Astrocyte of the spinal cord (primary cell): ENCODE data around the gene XPO6.

ENCODE experiments used
- DNase-seq: peaks from one replicate; pipeline ENCODE4 v3.0.0; 2011; ENCODE audit warnings: low read depth, low spot score
- H3K4me3 ChIP-seq: 2 replicates; pipeline ENCODE4 v1.5.1; 2011; ENCODE audit warnings: low read depth, mild to moderate bottlenecking, low read length, moderate library complexity
- in situ Hi-C: cut with HindIII; loops from 2 replicates; pipeline ENCODE4 v1.10.0; 2017; ENCODE audit warnings: low sequenced_read_pairs
- TF ChIP-seq, protein P1 (sequence below): IDR thresholded peaks from 2 replicates; pipeline ENCODE4 v1.5.1; 2012; ENCODE audit warnings: low read depth, mild to moderate bottlenecking, low read length, inconsistent platforms

Gene XPO6

GRCh38 chr16:28187595-28188004 lies 24.2 kb downstream of the XPO6 start:
- TF ChIP-seq, protein P1, sequence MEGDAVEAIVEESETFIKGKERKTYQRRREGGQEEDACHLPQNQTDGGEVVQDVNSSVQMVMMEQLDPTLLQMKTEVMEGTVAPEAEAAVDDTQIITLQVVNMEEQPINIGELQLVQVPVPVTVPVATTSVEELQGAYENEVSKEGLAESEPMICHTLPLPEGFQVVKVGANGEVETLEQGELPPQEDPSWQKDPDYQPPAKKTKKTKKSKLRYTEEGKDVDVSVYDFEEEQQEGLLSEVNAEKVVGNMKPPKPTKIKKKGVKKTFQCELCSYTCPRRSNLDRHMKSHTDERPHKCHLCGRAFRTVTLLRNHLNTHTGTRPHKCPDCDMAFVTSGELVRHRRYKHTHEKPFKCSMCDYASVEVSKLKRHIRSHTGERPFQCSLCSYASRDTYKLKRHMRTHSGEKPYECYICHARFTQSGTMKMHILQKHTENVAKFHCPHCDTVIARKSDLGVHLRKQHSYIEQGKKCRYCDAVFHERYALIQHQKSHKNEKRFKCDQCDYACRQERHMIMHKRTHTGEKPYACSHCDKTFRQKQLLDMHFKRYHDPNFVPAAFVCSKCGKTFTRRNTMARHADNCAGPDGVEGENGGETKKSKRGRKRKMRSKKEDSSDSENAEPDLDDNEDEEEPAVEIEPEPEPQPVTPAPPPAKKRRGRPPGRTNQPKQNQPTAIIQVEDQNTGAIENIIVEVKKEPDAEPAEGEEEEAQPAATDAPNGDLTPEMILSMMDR, result no peak
- DNase-seq, result no peak
- in situ Hi-C loops, result no loop called here
- H3K4me3 ChIP-seq, result no peak overlapping the region

DNA sequence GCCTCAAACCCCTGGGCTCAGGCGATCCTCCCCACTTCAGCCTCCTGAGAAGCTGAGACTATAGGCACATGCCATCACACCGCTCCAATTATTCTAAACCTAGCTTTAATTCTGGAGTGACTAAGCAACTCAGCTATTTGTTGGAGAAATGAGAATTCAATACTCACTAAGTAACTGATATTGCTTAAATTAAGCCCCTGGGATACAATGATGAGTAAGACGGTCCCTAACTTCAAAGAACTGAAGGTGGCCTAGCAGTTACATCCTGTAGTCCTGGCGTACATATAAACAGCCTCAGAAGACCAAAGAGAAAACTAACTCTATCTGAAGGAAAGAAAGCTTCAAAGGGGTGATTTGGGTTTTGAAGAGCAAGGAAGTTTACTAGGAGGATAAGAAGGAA lies 25.0 kb downstream of the XPO6 start:
- no peak overlapping the region for H3K4me3 ChIP-seq
- DNase-seq, result peak; percentile 29
- in situ Hi-C loops, result no loop called here
- TF ChIP-seq, protein P1, result no peak

DNA sequence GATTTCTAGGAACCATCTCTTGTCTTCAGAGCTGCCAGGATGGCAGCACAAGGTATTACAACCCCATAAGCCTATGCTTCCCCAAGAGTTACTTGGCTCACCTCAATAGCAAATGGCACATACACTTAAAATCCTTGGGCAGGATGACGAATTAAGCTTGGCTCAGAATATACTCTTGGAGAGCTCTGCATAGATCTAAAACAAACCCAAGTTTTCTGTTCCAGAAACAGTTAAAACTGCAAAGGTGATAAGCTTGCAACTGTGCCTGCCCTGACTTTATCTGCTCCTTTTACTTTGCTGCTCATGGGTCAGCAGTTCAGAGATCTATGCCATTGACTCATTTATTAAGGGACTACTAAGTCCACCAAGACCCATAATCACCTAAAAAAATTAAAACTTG lies 26.1 kb downstream of the XPO6 start:
- TF ChIP-seq, protein P1, result no peak
- in situ Hi-C loops, result no loop called here

GRCh38 chr16:28184625-28185024 lies 27.1 kb downstream of the XPO6 start:
- no peak overlapping the region for H3K4me3 ChIP-seq
- no peak for DNase-seq
- TF ChIP-seq, protein P1, result no peak
- in situ Hi-C loops, result no loop called here

More for the DNA sequence above, 26.1 kb downstream of the XPO6 start:
- no peak for DNase-seq
- no peak overlapping the region for H3K4me3 ChIP-seq

DNA sequence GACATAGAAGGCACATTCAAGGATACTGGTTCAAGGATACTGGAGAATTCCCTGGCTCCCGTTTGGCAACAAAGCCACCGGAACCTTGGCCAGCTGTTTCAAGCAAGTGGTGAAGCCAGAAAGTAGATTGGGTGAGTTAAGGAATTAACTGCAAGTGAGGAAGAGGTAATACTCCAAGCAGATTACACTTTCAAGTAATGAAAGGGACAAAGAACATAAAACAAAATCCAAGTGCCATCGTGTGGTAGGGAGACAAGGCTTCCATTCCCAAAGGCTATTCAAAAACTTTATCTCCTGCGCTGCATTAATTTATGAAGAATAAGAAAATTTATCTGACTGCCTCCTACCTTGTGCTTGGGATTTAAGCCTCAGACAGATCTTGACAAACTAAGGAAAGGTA lies 27.8 kb downstream of the XPO6 start:
- TF ChIP-seq, protein P1, result no peak
- DNase-seq, result no peak
- H3K4me3 ChIP-seq, result no peak overlapping the region
- in situ Hi-C loops, result no loop called here

GRCh38 chr16:28183484-28183883 lies 28.3 kb downstream of the XPO6 start:
- no peak overlapping the region for H3K4me3 ChIP-seq
- TF ChIP-seq, protein P1, result no peak
- no peak for DNase-seq
- in situ Hi-C loops, result no loop called here

DNA sequence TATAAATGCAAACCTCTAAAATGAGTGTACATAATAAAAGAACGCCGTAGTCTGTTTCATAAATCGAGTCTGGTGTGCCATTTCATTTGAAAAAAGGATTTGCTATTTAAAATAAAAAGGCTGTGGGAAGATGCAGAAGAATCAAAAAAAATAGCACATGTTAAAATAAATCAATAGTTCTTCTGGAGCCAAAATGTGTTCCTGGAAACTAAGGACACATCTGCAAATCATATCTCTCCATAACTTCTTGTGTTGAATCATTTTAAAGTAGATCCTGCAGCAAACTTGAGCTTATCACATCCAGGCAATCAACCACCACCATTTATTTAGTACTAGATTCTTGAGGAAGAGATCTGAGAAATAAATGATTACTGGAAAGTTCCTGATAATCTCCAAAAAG lies 29.0 kb downstream of the XPO6 start:
- H3K4me3 ChIP-seq, result no peak overlapping the region
- in situ Hi-C loops, result no loop called here
- TF ChIP-seq, protein P1, result no peak
- no peak for DNase-seq
